ENCODE measurements around the gene TMEM39B. TPM values are rescaled to one million over a fixed set of nuclear protein-coding genes. Genes with fewer than 3 reads are reported as not detected.
"Not testable (repeated sequence)": the region's sequence is repeated elsewhere in the genome, so short reads cannot be mapped to it uniquely, and the experiment has no call there.

Gene TMEM39B
- total RNA-seq, 6 experiments from 2014 or later = 17.6 to 23.2 (median 20.8) TPM

GRCh38 chr1:32114420-32114819 is 41.7 kb downstream of the TMEM39B start:
- peaks cover 3% of the 10 kb centered on the region for H3K27me3 Mint-ChIP-seq (ENCODE audit: insufficient read depth)
- H3K9me3 Mint-ChIP-seq = no peaks in the 10 kb centered on the region
- H3K27ac Mint-ChIP-seq = no peak overlapping the region
- peaks cover 8% of the 10 kb centered on the region for H3K36me3 Mint-ChIP-seq (ENCODE audit: low read depth)
- no peak overlapping the region for H3K4me3 Mint-ChIP-seq
- TF ChIP-seq, protein P1, sequence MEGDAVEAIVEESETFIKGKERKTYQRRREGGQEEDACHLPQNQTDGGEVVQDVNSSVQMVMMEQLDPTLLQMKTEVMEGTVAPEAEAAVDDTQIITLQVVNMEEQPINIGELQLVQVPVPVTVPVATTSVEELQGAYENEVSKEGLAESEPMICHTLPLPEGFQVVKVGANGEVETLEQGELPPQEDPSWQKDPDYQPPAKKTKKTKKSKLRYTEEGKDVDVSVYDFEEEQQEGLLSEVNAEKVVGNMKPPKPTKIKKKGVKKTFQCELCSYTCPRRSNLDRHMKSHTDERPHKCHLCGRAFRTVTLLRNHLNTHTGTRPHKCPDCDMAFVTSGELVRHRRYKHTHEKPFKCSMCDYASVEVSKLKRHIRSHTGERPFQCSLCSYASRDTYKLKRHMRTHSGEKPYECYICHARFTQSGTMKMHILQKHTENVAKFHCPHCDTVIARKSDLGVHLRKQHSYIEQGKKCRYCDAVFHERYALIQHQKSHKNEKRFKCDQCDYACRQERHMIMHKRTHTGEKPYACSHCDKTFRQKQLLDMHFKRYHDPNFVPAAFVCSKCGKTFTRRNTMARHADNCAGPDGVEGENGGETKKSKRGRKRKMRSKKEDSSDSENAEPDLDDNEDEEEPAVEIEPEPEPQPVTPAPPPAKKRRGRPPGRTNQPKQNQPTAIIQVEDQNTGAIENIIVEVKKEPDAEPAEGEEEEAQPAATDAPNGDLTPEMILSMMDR (IDR thresholded peaks at IDR 0.05) = no peak
- H3K4me1 Mint-ChIP-seq (ENCODE audit: low read depth) = peaks cover 39% of the 10 kb centered on the region
- DNase-seq = no peak

- H3K27me3 Mint-ChIP-seq (ENCODE audit: insufficient read depth) = peaks cover 3% of the 10 kb centered on the region
- no peak for DNase-seq
- peak overlapping the region; percentile 38; the same call in 1 of the 2 replicates for H3K27ac Mint-ChIP-seq
- no peak overlapping the region for H3K4me3 Mint-ChIP-seq
- TF ChIP-seq, protein P1 (IDR thresholded peaks at IDR 0.05) = no peak
- peaks cover 31% of the 10 kb centered on the region for H3K4me1 Mint-ChIP-seq (ENCODE audit: low read depth)
- H3K36me3 Mint-ChIP-seq (ENCODE audit: low read depth) = peaks cover 5% of the 10 kb centered on the region; the same call in 1 of the 2 replicates
- no peaks in the 10 kb centered on the region for H3K9me3 Mint-ChIP-seq
Observed at GRCh38 chr1:32115496-32115895, 42.8 kb downstream of the TMEM39B start.

DNA sequence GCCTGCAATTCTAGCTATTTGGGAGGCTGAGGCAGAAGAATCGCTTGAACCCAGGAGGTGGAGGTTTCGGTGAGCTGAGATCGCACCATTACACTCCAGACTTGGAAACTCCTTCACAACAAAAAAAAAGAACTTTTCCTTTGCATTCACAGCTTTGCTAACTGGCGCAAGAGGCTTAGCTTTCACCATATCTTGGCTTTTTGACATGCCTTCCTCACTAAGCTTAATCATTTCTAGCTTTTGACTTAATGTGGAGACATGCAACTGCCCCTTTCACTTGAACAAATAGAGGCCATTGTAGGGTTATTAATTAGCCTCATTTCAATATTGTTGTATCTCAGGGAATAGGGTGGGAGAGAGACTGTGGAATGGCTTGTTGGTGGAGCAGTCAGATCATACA is 43.8 kb downstream of the TMEM39B start:
- Mint-ChIP-seq H3K36me3 (ENCODE audit: low read depth) (peaks cover 10% of the 10 kb centered on the region), H3K4me3 (peak overlapping the region; percentile 74), H3K9me3 (no peaks in the 10 kb centered on the region), H3K4me1 (ENCODE audit: low read depth) (peaks cover 30% of the 10 kb centered on the region), H3K27ac (peak overlapping the region; percentile 85), H3K27me3 (ENCODE audit: insufficient read depth) (peaks cover 3% of the 10 kb centered on the region)
- DNase-seq = no peak
- TF ChIP-seq, protein P1 (IDR thresholded peaks at IDR 0.05) = no peak

DNA sequence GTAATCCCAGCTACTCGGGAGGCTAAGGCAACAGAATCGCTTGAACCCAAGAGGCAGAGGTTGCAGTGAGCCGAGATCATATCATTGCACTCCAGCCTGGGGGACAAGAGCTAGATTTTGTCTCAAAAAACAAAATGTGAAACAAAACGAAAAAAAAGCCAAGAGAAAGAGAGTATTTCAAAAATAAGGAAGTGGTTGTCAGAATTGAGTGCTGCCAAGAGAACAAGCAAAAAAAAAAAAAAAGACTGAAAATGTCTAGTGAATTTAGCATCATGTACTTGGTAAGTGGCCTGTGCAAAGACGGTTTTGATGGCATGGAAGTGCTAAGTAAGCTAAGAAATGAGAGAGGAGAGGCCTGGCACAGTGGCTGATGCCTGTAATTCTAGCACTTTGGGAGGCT is 49.4 kb downstream of the TMEM39B start:
- no peaks in the 10 kb centered on the region for H3K27me3 Mint-ChIP-seq (ENCODE audit: insufficient read depth)
- H3K4me1 Mint-ChIP-seq (ENCODE audit: low read depth) = peaks cover 25% of the 10 kb centered on the region
- peak overlapping the region; percentile 51; the same call in 1 of the 2 replicates for H3K27ac Mint-ChIP-seq
- peaks cover 5% of the 10 kb centered on the region; the same call in 1 of the 2 replicates for H3K36me3 Mint-ChIP-seq (ENCODE audit: low read depth)
- TF ChIP-seq, protein P1 (IDR thresholded peaks at IDR 0.05) = no peak
- H3K9me3 Mint-ChIP-seq = no peaks in the 10 kb centered on the region
- H3K4me3 Mint-ChIP-seq = no peak overlapping the region
- no peak for DNase-seq

- peak overlapping the region; percentile 56; the same call in 1 of the 2 replicates for H3K27ac Mint-ChIP-seq
- H3K36me3 Mint-ChIP-seq (ENCODE audit: low read depth); DNase-seq; H3K27me3 Mint-ChIP-seq (ENCODE audit: insufficient read depth); H3K9me3 Mint-ChIP-seq; H3K4me3 Mint-ChIP-seq: not testable (repeated sequence)
- H3K4me1 Mint-ChIP-seq (ENCODE audit: low read depth) = peaks cover 27% of the 10 kb centered on the region
Observed at GRCh38 chr1:32123361-32123760, 50.6 kb downstream of the TMEM39B start.

- Mint-ChIP-seq H3K4me3 (no peak overlapping the region), H3K27me3 (ENCODE audit: insufficient read depth) (0 out of 2 replicates have a peak, but pooled peaks cover 3% of the 10 kb centered on the region), H3K36me3 (ENCODE audit: low read depth) (peaks cover 5% of the 10 kb centered on the region; the same call in 1 of the 2 replicates), H3K4me1 (ENCODE audit: low read depth) (peaks cover 27% of the 10 kb centered on the region), H3K9me3 (no peaks in the 10 kb centered on the region), H3K27ac (no peak overlapping the region)
- TF ChIP-seq, protein P1 (IDR thresholded peaks at IDR 0.05) = no peak
- no peak for DNase-seq
Observed at GRCh38 chr1:32125313-32125712, 52.6 kb downstream of the TMEM39B start.

Data from HFFc6 (cell line).